Measurements from ENCODE around the gene WASF3.
A peak's percentile ranks its signal among the peaks of the same experiment; 100 is the strongest.

DNA sequence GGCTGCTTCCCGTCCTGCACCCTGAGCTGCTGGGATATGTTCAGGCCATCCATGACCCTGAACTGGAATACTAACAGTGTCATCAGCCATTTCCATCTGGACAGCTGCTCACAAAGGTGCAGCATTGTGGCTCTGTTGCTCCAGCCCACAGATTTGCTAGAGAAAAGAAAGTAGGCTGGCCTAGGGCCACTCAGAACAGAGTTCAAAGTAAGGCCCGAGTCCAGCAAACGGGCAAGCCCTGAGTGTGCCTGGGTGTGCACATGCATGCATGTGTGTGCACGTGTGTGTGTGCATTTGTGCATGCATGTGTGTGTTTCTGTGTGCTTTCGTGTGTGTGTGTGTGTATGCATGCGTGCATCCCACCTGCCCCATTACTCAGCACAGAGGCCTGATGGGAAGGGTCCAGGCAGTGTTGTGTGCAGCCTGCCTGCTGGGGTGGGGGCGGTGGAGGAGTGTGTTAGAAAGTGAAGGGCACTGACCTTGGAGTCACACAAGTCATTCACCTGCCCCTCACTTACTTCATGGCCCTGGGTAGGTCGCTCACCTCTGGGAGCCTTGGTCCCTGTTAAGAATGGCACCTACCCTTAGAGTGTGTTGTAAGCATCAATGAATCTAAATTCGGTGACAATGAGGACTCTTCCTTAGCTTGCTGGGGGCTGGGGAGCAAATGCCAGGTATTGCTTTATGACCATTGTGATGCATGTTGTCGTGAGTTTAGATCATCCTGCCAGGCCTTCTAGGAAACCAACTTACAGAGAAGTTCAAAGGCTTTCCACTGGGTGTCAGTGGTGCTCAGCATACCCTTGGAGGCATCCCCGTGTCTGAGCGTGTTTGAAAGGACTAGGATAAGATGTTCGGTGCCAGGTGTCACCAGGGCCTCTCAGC is 149.9 kb downstream of the WASF3 start:
- TF ChIP-seq, protein P1, sequence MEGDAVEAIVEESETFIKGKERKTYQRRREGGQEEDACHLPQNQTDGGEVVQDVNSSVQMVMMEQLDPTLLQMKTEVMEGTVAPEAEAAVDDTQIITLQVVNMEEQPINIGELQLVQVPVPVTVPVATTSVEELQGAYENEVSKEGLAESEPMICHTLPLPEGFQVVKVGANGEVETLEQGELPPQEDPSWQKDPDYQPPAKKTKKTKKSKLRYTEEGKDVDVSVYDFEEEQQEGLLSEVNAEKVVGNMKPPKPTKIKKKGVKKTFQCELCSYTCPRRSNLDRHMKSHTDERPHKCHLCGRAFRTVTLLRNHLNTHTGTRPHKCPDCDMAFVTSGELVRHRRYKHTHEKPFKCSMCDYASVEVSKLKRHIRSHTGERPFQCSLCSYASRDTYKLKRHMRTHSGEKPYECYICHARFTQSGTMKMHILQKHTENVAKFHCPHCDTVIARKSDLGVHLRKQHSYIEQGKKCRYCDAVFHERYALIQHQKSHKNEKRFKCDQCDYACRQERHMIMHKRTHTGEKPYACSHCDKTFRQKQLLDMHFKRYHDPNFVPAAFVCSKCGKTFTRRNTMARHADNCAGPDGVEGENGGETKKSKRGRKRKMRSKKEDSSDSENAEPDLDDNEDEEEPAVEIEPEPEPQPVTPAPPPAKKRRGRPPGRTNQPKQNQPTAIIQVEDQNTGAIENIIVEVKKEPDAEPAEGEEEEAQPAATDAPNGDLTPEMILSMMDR (IDR thresholded peaks at IDR 0.05): peak; percentile 70
- no peak for TF ChIP-seq EZH2 (IDR thresholded peaks at IDR 0.05)
- TF ChIP-seq EZH2phosphoT487 (IDR thresholded peaks at IDR 0.05): no peak
